A172 (cell line): ENCODE measurements around the gene PRKCA. TPM values are rescaled to one million over a fixed set of nuclear protein-coding genes. Genes with fewer than 3 reads are reported as not detected.

Experiments used
- DNase-seq: peaks from one replicate; pipeline ENCODE4 v3.0.0-alpha.2; 2015; ENCODE audit warnings: low spot score
- total RNA-seq: library from RNA; depleted of rRNA; stranded (reverse); fragments of >200 nt; shearing (Covaris generic); gene quantifications from 2 replicates; pipeline ENCODE4 v1.2.3, GENCODE V29; 2014

The PRKCA gene
- total RNA-seq, 1 experiment from 2014 or later = 21.6 TPM

- DNase-seq = no peak
These were observed 435.1 kb downstream of the PRKCA start for GRCh38 chr17:66737524-66737923.

- no peak for DNase-seq
These were observed 435.9 kb downstream of the PRKCA start for GRCh38 chr17:66738301-66738700.

- no peak for DNase-seq
These were observed 437.1 kb downstream of the PRKCA start for GRCh38 chr17:66739553-66739952.

- DNase-seq = no peak
These were observed 437.8 kb downstream of the PRKCA start for GRCh38 chr17:66740226-66740625.

- no peak for DNase-seq
These were observed 441.1 kb downstream of the PRKCA start for GRCh38 chr17:66743511-66743910.

GRCh38 chr17:66746736-66747135, 444.3 kb downstream of the PRKCA start:
- DNase-seq = no peak

GRCh38 chr17:66747578-66748275, 445.3 kb downstream of the PRKCA start:
- DNase-seq = peak; percentile 26

- DNase-seq = no peak
These were observed 446.2 kb downstream of the PRKCA start for GRCh38 chr17:66748578-66748977.

GRCh38 chr17:66749217-66749832, 446.9 kb downstream of the PRKCA start:
- DNase-seq = no peak

GRCh38 chr17:66750116-66750515, 447.7 kb downstream of the PRKCA start:
- DNase-seq = no peak

- DNase-seq = no peak
These were observed 448.5 kb downstream of the PRKCA start for GRCh38 chr17:66750781-66751543.

GRCh38 chr17:66751771-66752170, 449.4 kb downstream of the PRKCA start:
- no peak for DNase-seq

- no peak for DNase-seq
These were observed 450.0 kb downstream of the PRKCA start for GRCh38 chr17:66752411-66752810.

- no peak for DNase-seq
These were observed 450.9 kb downstream of the PRKCA start for GRCh38 chr17:66753126-66753920.

GRCh38 chr17:66755101-66755943, 452.9 kb downstream of the PRKCA start:
- DNase-seq = no peak

GRCh38 chr17:66755944-66756290, 453.5 kb downstream of the PRKCA start:
- no peak for DNase-seq

- DNase-seq = no peak
These were observed 457.9 kb downstream of the PRKCA start for GRCh38 chr17:66760324-66760723.

GRCh38 chr17:66762276-66762675, 459.9 kb downstream of the PRKCA start:
- DNase-seq = no peak

GRCh38 chr17:66763056-66763455, 460.6 kb downstream of the PRKCA start:
- DNase-seq = no peak

- DNase-seq = no peak
These were observed 462.1 kb downstream of the PRKCA start for GRCh38 chr17:66764506-66764905.
